Chondrocyte (in vitro differentiated cells): ENCODE results near the gene KRTAP10-12. TPM values are rescaled to one million over a fixed set of nuclear protein-coding genes. Genes with fewer than 3 reads are reported as not detected.

ENCODE experiments used
- DNase-seq: peaks from one replicate; pipeline ENCODE4 v3.0.0; 2021; ENCODE audit warnings: mixed read lengths, low spot score
- H3K27ac Mint-ChIP-seq: one replicate; pipeline ENCODE4 v1.8.0; 2021; ENCODE audit warnings: mild to moderate bottlenecking, moderate library complexity, mixed read lengths; ENCODE audit not compliant: unreplicated experiment
- H3K27me3 Mint-ChIP-seq: 2 replicates; pipeline ENCODE4 v1.8.0; 2021; ENCODE audit warnings: low read depth, mixed read lengths
- H3K36me3 Mint-ChIP-seq: 2 replicates; pipeline ENCODE4 v1.8.0; 2021; ENCODE audit warnings: low read depth, mixed read lengths
- H3K4me1 Mint-ChIP-seq: 2 replicates; pipeline ENCODE4 v1.8.0; 2021; ENCODE audit warnings: low read depth, mild to moderate bottlenecking, mixed read lengths
- H3K4me3 Mint-ChIP-seq: one replicate; pipeline ENCODE4 v1.8.0; 2021; ENCODE audit warnings: mild to moderate bottlenecking, moderate library complexity, mixed read lengths; ENCODE audit not compliant: unreplicated experiment
- H3K9me3 Mint-ChIP-seq: 2 replicates; pipeline ENCODE4 v1.8.0; 2021; ENCODE audit warnings: low read depth, mixed read lengths
- CTCF ChIP-seq: fragments of 200-600 bp; sonication (generic); IDR thresholded peaks from 2 replicates; pipeline ENCODE4 v1.5.0; 2021; ENCODE audit warnings: antibody characterized with exemption, mild to moderate bottlenecking, moderate library complexity
- total RNA-seq: library from RNA; stranded (reverse); gene quantifications from 3 replicates; pipeline ENCODE4 v1.2.1, GENCODE V29; 2021

The KRTAP10-12 gene
- total RNA-seq, 1 donor from 2014 or later: not detected

GRCh38 chr21:44692798-44693512 lies 4.0 kb upstream of the KRTAP10-12 start:
- Mint-ChIP-seq H3K36me3 (peaks cover 5% of the 10 kb centered on the region), H3K27me3 (peaks cover 48% of the 10 kb centered on the region), H3K27ac (no peak overlapping the region), H3K9me3 (peaks cover 19% of the 10 kb centered on the region), H3K4me1 (peaks cover 9% of the 10 kb centered on the region), H3K4me3 (no peak overlapping the region)
- DNase-seq: no peak
- TF ChIP-seq CTCF: no peak

- Mint-ChIP-seq H3K9me3 (peaks cover 19% of the 10 kb centered on the region), H3K4me3 (no peak overlapping the region), H3K27me3 (peaks cover 53% of the 10 kb centered on the region)
Observed at GRCh38 chr21:44694776-44695175, 2.2 kb upstream of the KRTAP10-12 start.

GRCh38 chr21:44695184-44695583 lies 1.8 kb upstream of the KRTAP10-12 start:
- Mint-ChIP-seq H3K4me1 (peaks cover 17% of the 10 kb centered on the region), H3K27me3 (peaks cover 54% of the 10 kb centered on the region), H3K4me3 (no peak overlapping the region), H3K27ac (no peak overlapping the region), H3K9me3 (peaks cover 19% of the 10 kb centered on the region), H3K36me3 (peaks cover 5% of the 10 kb centered on the region)
- no peak for TF ChIP-seq CTCF
- DNase-seq: no peak

More at GRCh38 chr21:44694776-44695175, 2.2 kb upstream of the KRTAP10-12 start:
- Mint-ChIP-seq H3K27ac (no peak overlapping the region), H3K4me1 (peaks cover 17% of the 10 kb centered on the region), H3K36me3 (peaks cover 5% of the 10 kb centered on the region)
- TF ChIP-seq CTCF: no peak
- no peak for DNase-seq

- no peak overlapping the region for H3K27ac Mint-ChIP-seq
- H3K36me3 Mint-ChIP-seq: peaks cover 5% of the 10 kb centered on the region
- peaks cover 19% of the 10 kb centered on the region for H3K9me3 Mint-ChIP-seq
- H3K27me3 Mint-ChIP-seq: peaks cover 51% of the 10 kb centered on the region
- H3K4me1 Mint-ChIP-seq: peaks cover 17% of the 10 kb centered on the region
- no peak overlapping the region for H3K4me3 Mint-ChIP-seq
- no peak for TF ChIP-seq CTCF
- no peak for DNase-seq
Observed at GRCh38 chr21:44695641-44696040, 1.3 kb upstream of the KRTAP10-12 start.

GRCh38 chr21:44696572-44696971 lies 400 bp upstream of the KRTAP10-12 start:
- Mint-ChIP-seq H3K27ac (no peak overlapping the region), H3K27me3 (peaks cover 54% of the 10 kb centered on the region), H3K36me3 (peaks cover 5% of the 10 kb centered on the region)

More at GRCh38 chr21:44696572-44696971, 400 bp upstream of the KRTAP10-12 start:
- peaks cover 19% of the 10 kb centered on the region for H3K9me3 Mint-ChIP-seq
- no peak overlapping the region for H3K4me3 Mint-ChIP-seq
- H3K4me1 Mint-ChIP-seq: peaks cover 17% of the 10 kb centered on the region
- TF ChIP-seq CTCF: no peak
- DNase-seq: no peak
